ENCODE measurements around the gene JMJD4. TPM values are rescaled to one million over a fixed set of nuclear protein-coding genes. Genes with fewer than 3 reads are reported as not detected.
A peak's percentile ranks its signal among the peaks of the same experiment; 100 is the strongest.

The JMJD4 gene
- total RNA-seq, 4 donors from 2014 or later, result 20.6 to 31.7 (median 28.8) TPM

DNA sequence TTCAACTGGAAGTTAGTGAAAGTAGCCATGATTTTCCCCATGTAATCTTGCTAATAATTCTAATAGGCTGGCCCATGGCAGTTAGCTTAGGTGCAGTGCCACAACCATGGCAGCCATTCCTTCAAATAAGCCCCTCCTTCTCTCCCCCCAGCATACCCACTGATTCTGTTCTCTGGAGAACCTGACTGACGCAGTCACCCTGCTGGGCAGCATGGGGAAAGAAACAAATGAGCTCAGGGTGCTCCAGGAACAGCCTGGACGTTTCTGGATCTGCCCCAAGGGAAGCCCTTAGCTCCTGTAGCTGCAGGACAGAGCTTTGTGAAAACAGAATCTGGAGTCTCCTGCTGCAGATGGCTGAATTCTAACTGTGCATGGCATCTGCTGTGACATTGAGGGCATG is 22.7 kb upstream of the JMJD4 start:
- H3K4me1 ChIP-seq, result peaks cover 7 to 15% of the 10 kb centered on the region in 2 donors
- TF ChIP-seq POLR2A (IDR thresholded peaks at IDR 0.05), result no peak
- TF ChIP-seq, protein P1, sequence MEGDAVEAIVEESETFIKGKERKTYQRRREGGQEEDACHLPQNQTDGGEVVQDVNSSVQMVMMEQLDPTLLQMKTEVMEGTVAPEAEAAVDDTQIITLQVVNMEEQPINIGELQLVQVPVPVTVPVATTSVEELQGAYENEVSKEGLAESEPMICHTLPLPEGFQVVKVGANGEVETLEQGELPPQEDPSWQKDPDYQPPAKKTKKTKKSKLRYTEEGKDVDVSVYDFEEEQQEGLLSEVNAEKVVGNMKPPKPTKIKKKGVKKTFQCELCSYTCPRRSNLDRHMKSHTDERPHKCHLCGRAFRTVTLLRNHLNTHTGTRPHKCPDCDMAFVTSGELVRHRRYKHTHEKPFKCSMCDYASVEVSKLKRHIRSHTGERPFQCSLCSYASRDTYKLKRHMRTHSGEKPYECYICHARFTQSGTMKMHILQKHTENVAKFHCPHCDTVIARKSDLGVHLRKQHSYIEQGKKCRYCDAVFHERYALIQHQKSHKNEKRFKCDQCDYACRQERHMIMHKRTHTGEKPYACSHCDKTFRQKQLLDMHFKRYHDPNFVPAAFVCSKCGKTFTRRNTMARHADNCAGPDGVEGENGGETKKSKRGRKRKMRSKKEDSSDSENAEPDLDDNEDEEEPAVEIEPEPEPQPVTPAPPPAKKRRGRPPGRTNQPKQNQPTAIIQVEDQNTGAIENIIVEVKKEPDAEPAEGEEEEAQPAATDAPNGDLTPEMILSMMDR (IDR thresholded peaks at IDR 0.05), result no peak

GRCh38 chr1:227756172-227756959 is 21.3 kb upstream of the JMJD4 start:
- TF ChIP-seq, protein P1 (IDR thresholded peaks at IDR 0.05), result no peak
- no peak for TF ChIP-seq POLR2A (IDR thresholded peaks at IDR 0.05)
- Histone ChIP-seq H3K27ac (no peak overlapping the region), H3K4me3 (replicated peaks in 1 of 3) (no peak overlapping the region), H3K9me3 (no peaks in the 10 kb centered on the region), H3K4me1 (peaks cover 0 to 7% of the 10 kb centered on the region in 2 donors), H3K36me3 (peaks cover 11 to 16% of the 10 kb centered on the region in 2 donors), H3K27me3 (no peaks in the 10 kb centered on the region)
- WGBS, 2 donors, result 85 to 91% methylated on average over 9 to 13 of the region's 13 CpGs
- DNase-seq, result no peak
- intact Hi-C loops (cut with DNase I), result no loop called here

More for the DNA sequence above, 22.7 kb upstream of the JMJD4 start:
- 66 to 83% methylated on average over 2 of the region's 2 CpGs for WGBS, 2 donors
- no peak for DNase-seq
- intact Hi-C loops (cut with DNase I), result no loop called here
- Histone ChIP-seq H3K27ac (no peak overlapping the region), H3K27me3 (no peaks in the 10 kb centered on the region), H3K9me3 (no peaks in the 10 kb centered on the region), H3K36me3 (peaks cover 11 to 16% of the 10 kb centered on the region in 2 donors), H3K4me3 (replicated peaks in 1 of 3) (no peak overlapping the region)

DNA sequence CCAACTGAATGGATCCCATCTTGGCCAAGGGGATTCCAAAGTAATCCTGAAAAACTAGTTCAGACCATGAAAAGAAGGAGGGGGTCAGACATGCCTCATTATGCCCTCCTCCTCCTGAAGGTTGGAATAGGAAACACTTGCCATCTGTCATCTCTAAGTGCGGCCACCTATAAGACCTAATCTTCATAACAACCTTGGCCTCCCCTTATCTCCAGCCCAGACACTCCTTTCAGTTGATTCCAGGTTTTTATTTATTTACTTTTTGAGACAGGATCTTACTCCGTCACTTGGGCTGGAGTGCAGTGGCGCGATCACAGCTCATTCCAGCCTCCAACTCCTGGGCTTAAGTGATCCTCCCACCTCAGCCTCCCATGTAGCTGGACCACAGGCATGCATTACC is 19.9 kb upstream of the JMJD4 start:
- Histone ChIP-seq H3K36me3 (peaks cover 9 to 13% of the 10 kb centered on the region in 2 donors), H3K4me3 (replicated peaks in 1 of 3) (no peak overlapping the region), H3K27me3 (no peaks in the 10 kb centered on the region), H3K9me3 (no peaks in the 10 kb centered on the region), H3K4me1 (peaks cover 0 to 7% of the 10 kb centered on the region in 2 donors), H3K27ac (no peak overlapping the region)
- intact Hi-C loops (cut with DNase I), result no loop called here
- no peak for DNase-seq
- TF ChIP-seq, protein P1 (IDR thresholded peaks at IDR 0.05), result no peak
- TF ChIP-seq POLR2A (IDR thresholded peaks at IDR 0.05), result no peak
- 98 to 99% methylated on average over 4 of the region's 4 CpGs for WGBS, 2 donors

DNA sequence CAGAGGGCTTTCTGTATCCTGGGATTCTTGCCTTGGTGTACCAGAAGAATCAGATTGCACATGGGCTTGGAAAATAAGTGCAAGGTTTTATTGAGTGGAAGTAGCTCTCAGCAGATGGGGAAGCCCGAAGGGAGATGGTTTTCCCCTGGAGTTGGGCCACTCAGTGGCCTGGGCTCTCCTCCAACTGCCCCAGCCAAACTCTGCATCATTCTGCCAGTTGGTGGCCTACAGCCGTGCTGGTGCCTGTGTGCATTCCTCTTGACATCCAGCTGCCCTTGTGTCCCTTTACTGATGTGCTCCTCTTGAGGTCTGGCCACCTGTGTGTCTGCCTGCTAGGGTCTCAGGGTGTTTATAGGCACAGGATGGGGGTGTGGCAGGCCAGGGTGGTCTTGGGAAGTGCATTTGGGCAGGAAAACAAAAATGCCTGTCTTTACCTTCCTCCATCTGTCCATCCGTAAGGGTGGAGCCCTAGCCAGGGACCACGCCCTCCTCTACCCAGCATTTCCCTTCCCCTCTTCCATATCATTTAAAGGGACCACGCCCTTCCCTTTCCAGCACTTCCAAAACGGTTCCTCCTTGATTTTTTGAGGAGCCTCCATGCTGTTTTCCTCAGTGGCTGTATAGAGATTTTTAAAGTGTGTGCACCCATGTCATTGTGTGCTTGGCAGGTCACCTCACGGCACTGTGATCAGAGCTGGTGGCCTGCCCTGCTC is 19.1 kb upstream of the JMJD4 start:
- Histone ChIP-seq H3K4me3 (replicated peaks in 1 of 3) (no peak overlapping the region), H3K27ac (no peak overlapping the region), H3K4me1 (peaks cover 0 to 7% of the 10 kb centered on the region in 2 donors), H3K36me3 (peaks cover 2 to 5% of the 10 kb centered on the region in 2 donors), H3K27me3 (no peaks in the 10 kb centered on the region), H3K9me3 (no peaks in the 10 kb centered on the region)
- peak in 1 of 2 donors; percentile 13 for DNase-seq
- WGBS, 2 donors, result 63 to 70% methylated on average over 6 to 7 of the region's 7 CpGs
- TF ChIP-seq, protein P1 (IDR thresholded peaks at IDR 0.05), result no peak
- no peak for TF ChIP-seq POLR2A (IDR thresholded peaks at IDR 0.05)
- intact Hi-C loops (cut with DNase I), result no loop called here
